Measurements from ENCODE around the gene CDCP1. TPM values are rescaled to one million over a fixed set of nuclear protein-coding genes. Genes with fewer than 3 reads are reported as not detected.
A peak's percentile ranks its signal among the peaks of the same experiment; 100 is the strongest.

The CDCP1 gene
- total and polyA plus RNA-seq, 8 donors = 4.1 to 24.5 (median 8.1) TPM

DNA sequence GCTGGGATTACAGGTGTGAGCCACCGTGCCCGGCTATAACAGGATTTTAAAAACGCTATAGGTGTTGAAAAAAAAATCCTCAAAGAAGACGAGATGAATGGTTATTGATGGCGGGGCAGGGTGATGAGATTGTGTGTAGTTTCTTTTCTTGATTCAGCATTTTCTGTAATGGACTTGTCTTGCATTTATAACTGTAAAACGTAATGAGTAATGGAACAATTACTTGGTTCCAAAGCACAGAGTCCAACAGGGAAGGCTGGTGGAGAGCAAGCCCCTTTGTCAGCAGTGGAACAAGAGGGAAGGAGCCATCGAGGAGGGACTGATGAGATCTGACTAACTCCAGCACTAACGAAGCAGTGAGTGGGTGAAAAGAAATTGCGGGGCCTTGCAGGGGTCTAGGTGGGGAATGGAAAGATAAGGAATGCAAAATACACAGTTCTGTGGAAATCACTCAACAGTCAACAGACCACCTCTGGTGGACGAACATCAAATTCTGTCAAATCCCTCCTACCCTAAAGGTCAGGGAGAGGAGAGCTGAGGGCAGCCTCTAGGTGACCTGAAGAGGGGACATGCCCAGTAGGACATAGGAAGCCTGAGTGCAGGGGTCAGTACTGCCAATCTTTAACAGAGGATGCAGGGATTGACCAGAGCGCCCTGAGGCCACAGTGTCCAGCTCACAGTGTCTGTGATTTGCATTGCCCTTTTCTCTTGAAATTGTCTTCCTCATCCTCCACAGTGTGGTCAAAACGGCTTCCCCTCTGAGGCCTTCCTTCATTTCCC, 23.1 kb upstream of the CDCP1 start:
- Histone ChIP-seq H3K4me1 (peaks cover 10 to 34% (median 14%) of the 10 kb centered on the region in 4 donors), H3K9me3 (no peaks in the 10 kb centered on the region), H3K4me3 (no peak overlapping the region), H3K27me3 (no peaks in the 10 kb centered on the region), H3K27ac (no peak overlapping the region), H3K36me3 (no peaks in the 10 kb centered on the region)
- WGBS, 5 donors = 89 to 95% (median 91%) methylated on average over 12 of the region's 12 CpGs
- TF ChIP-seq EP300 (IDR thresholded peaks at IDR 0.05) = no peak
- TF ChIP-seq POLR2A (IDR thresholded peaks at IDR 0.05) = no peak
- TF ChIP-seq, protein P1, sequence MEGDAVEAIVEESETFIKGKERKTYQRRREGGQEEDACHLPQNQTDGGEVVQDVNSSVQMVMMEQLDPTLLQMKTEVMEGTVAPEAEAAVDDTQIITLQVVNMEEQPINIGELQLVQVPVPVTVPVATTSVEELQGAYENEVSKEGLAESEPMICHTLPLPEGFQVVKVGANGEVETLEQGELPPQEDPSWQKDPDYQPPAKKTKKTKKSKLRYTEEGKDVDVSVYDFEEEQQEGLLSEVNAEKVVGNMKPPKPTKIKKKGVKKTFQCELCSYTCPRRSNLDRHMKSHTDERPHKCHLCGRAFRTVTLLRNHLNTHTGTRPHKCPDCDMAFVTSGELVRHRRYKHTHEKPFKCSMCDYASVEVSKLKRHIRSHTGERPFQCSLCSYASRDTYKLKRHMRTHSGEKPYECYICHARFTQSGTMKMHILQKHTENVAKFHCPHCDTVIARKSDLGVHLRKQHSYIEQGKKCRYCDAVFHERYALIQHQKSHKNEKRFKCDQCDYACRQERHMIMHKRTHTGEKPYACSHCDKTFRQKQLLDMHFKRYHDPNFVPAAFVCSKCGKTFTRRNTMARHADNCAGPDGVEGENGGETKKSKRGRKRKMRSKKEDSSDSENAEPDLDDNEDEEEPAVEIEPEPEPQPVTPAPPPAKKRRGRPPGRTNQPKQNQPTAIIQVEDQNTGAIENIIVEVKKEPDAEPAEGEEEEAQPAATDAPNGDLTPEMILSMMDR (IDR thresholded peaks at IDR 0.05) = no peak
- TF ChIP-seq POLR2AphosphoS5 (IDR thresholded peaks at IDR 0.05) = no peak
- intact Hi-C loops (cut with DNase I; ENCODE audit: low total_unique reads) = no loop called here
- DNase-seq = no peak

DNA sequence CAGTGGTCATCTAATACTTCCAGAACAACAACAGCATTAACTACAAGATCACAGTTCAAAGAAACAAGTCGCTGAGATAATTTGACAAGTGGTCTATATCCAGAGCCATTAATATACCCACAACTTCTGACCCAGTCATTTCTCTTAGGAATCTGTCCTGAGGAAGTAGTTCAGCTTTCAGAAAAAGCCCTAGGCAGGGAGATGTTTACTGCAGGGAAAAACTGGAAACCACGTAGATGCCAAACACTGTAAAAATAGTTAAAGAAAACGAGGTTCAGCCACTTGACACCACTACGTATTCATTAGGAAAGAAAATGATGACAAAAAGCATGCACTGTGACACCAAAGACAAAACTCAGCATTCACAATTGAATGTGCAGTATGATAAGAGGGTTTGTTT, 22.3 kb upstream of the CDCP1 start:
- peaks cover 10 to 34% (median 14%) of the 10 kb centered on the region in 4 donors for H3K4me1 ChIP-seq
- H3K27ac ChIP-seq = peak overlapping the region in 1 of 5 donors; percentile 75
- TF ChIP-seq, protein P1 (IDR thresholded peaks at IDR 0.05) = no peak
- TF ChIP-seq POLR2A (IDR thresholded peaks at IDR 0.05) (no peak), EP300 (IDR thresholded peaks at IDR 0.05) (no peak), POLR2AphosphoS5 (IDR thresholded peaks at IDR 0.05) (no peak)
- intact Hi-C loops (cut with DNase I; ENCODE audit: low total_unique reads) = no loop called here
- WGBS, 5 donors = 63 to 79% (median 68%) methylated on average over 4 of the region's 4 CpGs
- no peaks in the 10 kb centered on the region for H3K36me3 ChIP-seq
- no peaks in the 10 kb centered on the region for H3K9me3 ChIP-seq
- no peak overlapping the region for H3K4me3 ChIP-seq
- DNase-seq = no peak
- no peaks in the 10 kb centered on the region for H3K27me3 ChIP-seq

DNA sequence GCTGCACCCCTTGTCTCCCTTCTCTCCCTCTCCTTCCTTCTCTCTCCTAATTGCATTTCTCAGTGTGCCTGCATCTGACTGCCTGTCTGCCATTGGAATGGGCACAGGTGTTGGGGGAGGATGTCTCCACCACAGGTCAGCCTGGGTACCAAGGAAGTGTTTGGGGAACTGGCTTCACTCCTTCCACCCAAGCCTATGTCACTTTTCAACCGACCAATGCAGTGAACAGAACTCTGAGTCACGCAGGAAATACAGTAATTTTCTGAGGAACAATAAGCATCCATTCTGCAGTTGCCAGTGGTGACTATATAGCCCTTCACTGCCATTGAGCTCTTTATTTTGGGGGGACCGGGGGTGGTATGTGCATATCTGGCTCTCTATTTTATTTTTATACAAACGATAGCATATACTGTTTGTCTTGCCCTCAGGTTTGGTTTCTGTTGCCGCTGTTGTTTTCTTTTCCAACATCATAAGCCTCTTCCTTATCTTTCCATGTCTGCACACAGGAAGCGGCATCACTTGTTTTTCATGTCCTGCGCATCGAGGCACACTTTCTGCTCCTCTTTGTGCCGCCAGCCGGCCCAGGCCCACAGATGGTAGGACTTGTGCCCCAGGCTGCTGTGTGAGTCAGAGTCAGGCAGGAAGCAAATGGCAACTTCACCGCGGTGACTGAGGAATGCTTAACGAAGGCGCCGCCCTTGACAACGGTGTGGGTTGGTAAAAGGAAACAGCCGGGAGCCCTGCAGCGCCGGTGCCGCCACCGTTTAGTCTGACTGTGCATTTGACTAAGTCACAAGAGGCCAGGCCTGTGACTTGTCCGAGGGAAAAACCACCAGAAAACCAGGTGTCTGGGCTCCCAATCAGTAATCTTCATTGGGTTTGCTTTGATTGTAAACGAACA, 21.1 kb upstream of the CDCP1 start:
- intact Hi-C loops (cut with DNase I; ENCODE audit: low total_unique reads) = no loop called here
- H3K4me1 ChIP-seq = peaks cover 10 to 34% (median 14%) of the 10 kb centered on the region in 4 donors

More for the DNA sequence above, 21.1 kb upstream of the CDCP1 start:
- Histone ChIP-seq H3K27me3 (no peaks in the 10 kb centered on the region), H3K27ac (peak overlapping the region; percentile 62 to 77 (median 73)), H3K9me3 (no peaks in the 10 kb centered on the region), H3K36me3 (no peaks in the 10 kb centered on the region), H3K4me3 (no peak overlapping the region)
- TF ChIP-seq POLR2AphosphoS5 (IDR thresholded peaks at IDR 0.05) = peak; percentile 32 to 89 (median 66)
- TF ChIP-seq, protein P1 (IDR thresholded peaks at IDR 0.05) = no peak
- DNase-seq = peak; percentile 92 to 96
- WGBS, 5 donors = 10 to 21% (median 15%) methylated on average over 23 of the region's 23 CpGs

Data from stomach (tissue), 9 donors.